DOHH2 (cell line): ENCODE results near the gene PPP1R13B.

Experiments
- H3F3A ChIP-seq: fragments of 200-600 bp; sonication (generic), shearing (Covaris generic); 2 replicates; pipeline ENCODE4 v1.6.0; 2016; ENCODE audit warnings: antibody characterized with exemption, mild to moderate bottlenecking; ENCODE audit not compliant: control insufficient read depth, insufficient read depth
- H3K27ac ChIP-seq: fragments of 200-600 bp; sonication (generic); 2 replicates; pipeline ENCODE4 v1.5.1; 2014; ENCODE audit warnings: low read depth, mild to moderate bottlenecking, low read length, moderate library complexity
- H3K27me3 ChIP-seq: fragments of 200-600 bp; sonication (generic); 2 replicates; pipeline ENCODE4 v1.6.1; 2014; ENCODE audit warnings: mild to moderate bottlenecking, low read length, mixed read lengths; ENCODE audit not compliant: control insufficient read depth
- H3K36me3 ChIP-seq: fragments of 200-600 bp; sonication (generic); 2 replicates; pipeline ENCODE4 v1.6.1; 2014; ENCODE audit warnings: mild to moderate bottlenecking, low read length, moderate library complexity, mixed read lengths; ENCODE audit not compliant: control insufficient read depth
- H3K4me1 ChIP-seq: fragments of 200-600 bp; sonication (generic); 2 replicates; pipeline ENCODE4 v1.6.1; 2014; ENCODE audit warnings: mild to moderate bottlenecking, low read length, mixed read lengths; ENCODE audit not compliant: control insufficient read depth
- H3K4me2 ChIP-seq: fragments of 200-600 bp; sonication (generic); 2 replicates; pipeline ENCODE4 v1.6.0; 2014; ENCODE audit warnings: mild to moderate bottlenecking, low read length, moderate library complexity
- H3K4me3 ChIP-seq: fragments of 200-600 bp; sonication (generic); 2 replicates; pipeline ENCODE4 v1.5.1; 2014; ENCODE audit warnings: mild to moderate bottlenecking, low read length, mixed read lengths
- H3K79me2 ChIP-seq: fragments of 200-600 bp; sonication (generic); 2 replicates; pipeline ENCODE4 v1.6.1; 2014; ENCODE audit warnings: mild to moderate bottlenecking, low read length, mixed read lengths; ENCODE audit not compliant: control insufficient read depth
- H3K9me2 ChIP-seq: fragments of 200-600 bp; sonication (generic); replicated peaks from 2 replicates; pipeline ENCODE4 v1.6.1; 2014; ENCODE audit warnings: mild to moderate bottlenecking, low read length, mixed read lengths; ENCODE audit not compliant: control insufficient read depth
- H3K9me3 ChIP-seq: fragments of 200-600 bp; sonication (generic); 2 replicates; pipeline ENCODE4 v1.6.1; 2014; ENCODE audit warnings: antibody characterized with exemption, low read length, mixed read lengths; ENCODE audit not compliant: control insufficient read depth, insufficient read depth
- H4K20me1 ChIP-seq: fragments of 200-600 bp; sonication (generic); 2 replicates; pipeline ENCODE4 v1.6.0; 2014; ENCODE audit warnings: low read depth, mild to moderate bottlenecking, antibody characterized with exemption, low read length, moderate library complexity; ENCODE audit not compliant: control insufficient read depth, insufficient read depth
- EZH2phosphoT487 ChIP-seq: fragments of 200-600 bp; sonication (generic); IDR thresholded peaks from 2 replicates; pipeline ENCODE4 v1.6.1; 2017; ENCODE audit warnings: borderline replicate concordance, mild to moderate bottlenecking, antibody characterized with exemption, low read length, moderate library complexity, mixed read lengths
- TF ChIP-seq, protein P1 (sequence below): fragments of 200-600 bp; sonication (generic); IDR thresholded peaks from one replicate; pipeline ENCODE4 v1.5.1; 2014; ENCODE audit warnings: antibody characterized with exemption, mild to moderate bottlenecking, low read depth, low read length; ENCODE audit not compliant: poor library complexity, severe bottlenecking

PPP1R13B gene

DNA sequence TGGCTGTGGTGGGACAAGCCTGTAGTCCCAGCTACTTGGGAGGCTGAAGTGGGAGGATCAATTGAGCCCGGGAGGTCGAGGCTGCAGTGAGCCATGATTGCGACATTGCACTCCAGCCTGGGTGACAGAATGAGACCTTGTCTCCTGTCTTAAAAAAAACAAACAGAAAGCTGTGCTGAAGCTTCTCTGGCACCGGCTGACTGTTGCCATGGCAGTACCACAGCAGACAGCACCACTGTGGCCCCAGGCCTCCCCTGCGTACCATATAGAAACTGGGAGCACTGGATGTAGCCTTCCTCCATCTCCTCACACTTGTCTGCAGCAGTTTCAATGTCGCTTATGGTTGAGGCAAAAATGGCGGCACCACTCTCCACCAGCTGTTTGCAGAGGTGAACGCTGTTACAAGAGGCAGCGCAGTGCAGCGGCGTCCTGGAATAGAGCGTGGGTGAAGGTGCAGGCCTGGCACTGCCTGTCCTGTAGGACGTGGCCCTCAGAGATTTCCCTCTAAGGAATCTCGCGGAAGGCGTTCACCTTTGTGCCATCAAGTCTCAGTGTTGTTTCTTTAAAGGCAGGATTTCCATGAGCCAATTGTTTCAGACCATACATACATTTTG, 109.8 kb downstream of the PPP1R13B start:
- no peak overlapping the region for H3K4me3 ChIP-seq
- H3K9me2 ChIP-seq, result no peaks in the 10 kb centered on the region
- H3K9me3 ChIP-seq, result no peaks in the 10 kb centered on the region
- no peaks in the 10 kb centered on the region for H3K4me1 ChIP-seq
- H3F3A ChIP-seq, result no peaks in the 10 kb centered on the region
- H3K27ac ChIP-seq, result no peak overlapping the region
- H4K20me1 ChIP-seq, result no peaks in the 10 kb centered on the region
- TF ChIP-seq EZH2phosphoT487, result no peak
- TF ChIP-seq, protein P1, sequence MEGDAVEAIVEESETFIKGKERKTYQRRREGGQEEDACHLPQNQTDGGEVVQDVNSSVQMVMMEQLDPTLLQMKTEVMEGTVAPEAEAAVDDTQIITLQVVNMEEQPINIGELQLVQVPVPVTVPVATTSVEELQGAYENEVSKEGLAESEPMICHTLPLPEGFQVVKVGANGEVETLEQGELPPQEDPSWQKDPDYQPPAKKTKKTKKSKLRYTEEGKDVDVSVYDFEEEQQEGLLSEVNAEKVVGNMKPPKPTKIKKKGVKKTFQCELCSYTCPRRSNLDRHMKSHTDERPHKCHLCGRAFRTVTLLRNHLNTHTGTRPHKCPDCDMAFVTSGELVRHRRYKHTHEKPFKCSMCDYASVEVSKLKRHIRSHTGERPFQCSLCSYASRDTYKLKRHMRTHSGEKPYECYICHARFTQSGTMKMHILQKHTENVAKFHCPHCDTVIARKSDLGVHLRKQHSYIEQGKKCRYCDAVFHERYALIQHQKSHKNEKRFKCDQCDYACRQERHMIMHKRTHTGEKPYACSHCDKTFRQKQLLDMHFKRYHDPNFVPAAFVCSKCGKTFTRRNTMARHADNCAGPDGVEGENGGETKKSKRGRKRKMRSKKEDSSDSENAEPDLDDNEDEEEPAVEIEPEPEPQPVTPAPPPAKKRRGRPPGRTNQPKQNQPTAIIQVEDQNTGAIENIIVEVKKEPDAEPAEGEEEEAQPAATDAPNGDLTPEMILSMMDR, result no peak
- H3K79me2 ChIP-seq, result no peaks in the 10 kb centered on the region
- H3K27me3 ChIP-seq, result no peaks in the 10 kb centered on the region
- no peak overlapping the region for H3K4me2 ChIP-seq
- peaks cover 8% of the 10 kb centered on the region for H3K36me3 ChIP-seq

DNA sequence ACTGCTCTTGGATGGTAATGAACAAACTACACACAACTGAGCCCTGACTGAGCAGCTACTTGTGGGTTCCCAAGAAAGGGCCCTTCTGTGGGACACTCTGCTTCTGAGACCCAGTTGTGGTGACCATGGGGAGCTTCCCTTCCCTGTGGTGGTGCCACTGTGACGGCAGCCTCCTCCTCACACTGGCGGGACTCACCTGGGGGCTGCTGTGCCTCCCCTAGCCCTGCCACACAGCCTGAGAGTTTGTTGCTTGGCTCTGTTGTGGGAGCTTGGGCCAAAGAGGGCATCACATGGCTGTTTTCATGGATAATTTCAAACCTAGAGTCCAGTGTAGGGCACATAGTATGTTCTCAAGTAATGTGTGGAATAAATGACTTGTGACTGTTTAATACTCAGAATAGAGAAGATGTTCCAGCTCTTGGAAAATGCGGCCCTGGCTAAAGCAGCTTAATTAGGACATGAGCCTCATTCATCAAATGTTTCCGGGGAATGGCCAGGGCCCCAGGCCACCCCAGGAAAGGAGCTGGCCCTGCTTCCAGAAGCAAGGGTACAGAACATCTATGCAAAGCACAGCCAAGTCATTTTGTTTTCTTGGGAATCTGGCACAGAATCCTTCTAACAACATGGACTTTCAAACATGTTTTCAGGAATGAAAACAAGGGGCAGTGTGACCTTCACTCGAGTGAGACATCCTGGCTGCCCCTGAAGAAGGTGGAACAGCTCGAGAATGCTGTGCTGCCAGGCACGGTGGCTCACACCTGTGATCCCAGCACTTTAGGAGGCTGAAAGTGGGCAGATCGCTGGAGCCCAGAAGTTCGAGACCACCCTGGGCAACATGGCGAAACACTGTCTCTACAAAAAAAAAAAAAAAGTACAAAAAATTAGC, 110.6 kb downstream of the PPP1R13B start:
- no peak overlapping the region for H3K4me3 ChIP-seq
- H3F3A ChIP-seq, result no peaks in the 10 kb centered on the region
- TF ChIP-seq, protein P1, result no peak
- TF ChIP-seq EZH2phosphoT487, result no peak
- no peaks in the 10 kb centered on the region for H3K4me1 ChIP-seq
- H3K36me3 ChIP-seq, result peaks cover 8% of the 10 kb centered on the region
- H3K27me3 ChIP-seq, result no peaks in the 10 kb centered on the region
- no peaks in the 10 kb centered on the region for H3K79me2 ChIP-seq
- H3K9me3 ChIP-seq, result no peaks in the 10 kb centered on the region
- no peak overlapping the region for H3K27ac ChIP-seq
- no peaks in the 10 kb centered on the region for H3K9me2 ChIP-seq
- H4K20me1 ChIP-seq, result no peaks in the 10 kb centered on the region
- H3K4me2 ChIP-seq, result no peak overlapping the region

DNA sequence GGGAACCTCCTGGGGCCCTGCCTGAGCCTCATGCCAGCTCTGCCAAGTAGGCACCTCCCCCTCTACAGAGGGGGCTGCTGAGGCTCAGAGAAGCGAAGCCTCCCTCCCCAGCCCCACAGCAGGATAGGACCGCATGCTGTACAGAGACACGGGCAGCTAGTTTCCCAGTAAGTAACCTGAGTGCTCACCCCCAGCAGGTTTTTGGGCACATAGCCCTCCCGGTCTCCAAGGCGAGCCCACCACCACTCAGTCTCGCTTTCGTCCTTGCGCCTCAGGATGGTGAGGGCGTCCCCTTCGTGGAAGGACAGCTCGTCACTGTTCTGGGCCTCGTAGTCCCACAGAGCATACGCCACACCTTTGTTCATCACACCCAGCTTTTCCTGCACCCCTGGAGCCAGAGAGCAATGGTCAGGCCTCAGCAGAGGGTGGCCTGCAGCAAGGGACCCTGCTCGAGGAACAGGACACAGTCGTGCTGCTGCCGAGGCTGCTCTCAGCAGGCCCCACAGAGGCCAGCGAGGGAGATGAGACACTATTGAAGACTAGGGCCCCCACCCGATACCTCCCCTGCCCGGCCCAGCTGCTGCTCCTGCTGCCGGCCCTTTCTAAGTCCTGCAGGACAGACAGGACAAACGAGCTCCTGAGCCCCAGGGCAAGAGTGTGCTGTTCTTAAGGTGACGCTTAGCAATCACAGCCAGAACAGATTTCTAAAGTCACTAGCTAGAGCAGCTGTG, 111.4 kb downstream of the PPP1R13B start:
- no peak for TF ChIP-seq EZH2phosphoT487
- TF ChIP-seq, protein P1, result no peak
- Histone ChIP-seq H3F3A (no peaks in the 10 kb centered on the region), H3K4me1 (no peaks in the 10 kb centered on the region), H3K4me2 (no peak overlapping the region), H3K9me3 (no peaks in the 10 kb centered on the region), H3K9me2 (no peaks in the 10 kb centered on the region), H3K36me3 (peaks cover 8% of the 10 kb centered on the region), H3K4me3 (no peak overlapping the region), H3K79me2 (no peaks in the 10 kb centered on the region), H3K27me3 (no peaks in the 10 kb centered on the region), H4K20me1 (no peaks in the 10 kb centered on the region), H3K27ac (no peak overlapping the region)
